Measurements from ENCODE around the gene RUNX1. TPM values are rescaled to one million over a fixed set of nuclear protein-coding genes. Genes with fewer than 3 reads are reported as not detected.

RUNX1 gene
- total RNA-seq, 2 donors from 2014 or later = 3.8 to 7.6 TPM

DNA sequence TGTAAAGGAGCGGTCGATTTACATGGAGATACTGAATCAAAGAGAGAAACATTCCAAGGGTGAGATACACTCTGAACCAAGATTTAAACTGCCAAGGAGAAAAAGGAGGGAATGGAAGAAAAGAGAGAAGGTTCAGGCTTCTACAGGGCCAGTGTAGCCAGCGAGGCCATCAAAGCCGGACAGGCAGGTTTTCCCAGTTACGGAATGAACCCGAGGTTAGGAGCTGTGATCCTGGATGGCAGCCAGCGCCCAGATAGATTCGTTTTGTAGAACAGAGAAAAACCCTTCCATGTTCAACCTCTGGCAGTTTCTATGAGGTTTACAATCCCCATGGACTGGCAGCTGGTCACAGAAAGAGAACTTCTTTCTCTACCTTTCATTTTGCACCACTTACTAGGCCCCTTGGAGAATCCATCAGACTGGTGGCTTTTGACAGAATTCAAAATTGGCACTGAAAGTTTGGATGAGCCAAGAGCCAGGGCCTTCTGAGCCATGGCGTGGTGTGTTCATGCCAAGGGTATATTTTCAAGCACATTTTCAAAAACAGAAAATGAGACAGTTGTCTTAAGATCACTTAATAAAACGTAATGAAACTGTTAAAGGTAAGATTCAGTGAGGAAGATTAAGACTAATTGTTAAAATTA is 171.5 kb downstream of the RUNX1 start:
- H3K27ac ChIP-seq = no peak overlapping the region
- H3K27me3 ChIP-seq = no peaks in the 10 kb centered on the region
- TF ChIP-seq, protein P1, sequence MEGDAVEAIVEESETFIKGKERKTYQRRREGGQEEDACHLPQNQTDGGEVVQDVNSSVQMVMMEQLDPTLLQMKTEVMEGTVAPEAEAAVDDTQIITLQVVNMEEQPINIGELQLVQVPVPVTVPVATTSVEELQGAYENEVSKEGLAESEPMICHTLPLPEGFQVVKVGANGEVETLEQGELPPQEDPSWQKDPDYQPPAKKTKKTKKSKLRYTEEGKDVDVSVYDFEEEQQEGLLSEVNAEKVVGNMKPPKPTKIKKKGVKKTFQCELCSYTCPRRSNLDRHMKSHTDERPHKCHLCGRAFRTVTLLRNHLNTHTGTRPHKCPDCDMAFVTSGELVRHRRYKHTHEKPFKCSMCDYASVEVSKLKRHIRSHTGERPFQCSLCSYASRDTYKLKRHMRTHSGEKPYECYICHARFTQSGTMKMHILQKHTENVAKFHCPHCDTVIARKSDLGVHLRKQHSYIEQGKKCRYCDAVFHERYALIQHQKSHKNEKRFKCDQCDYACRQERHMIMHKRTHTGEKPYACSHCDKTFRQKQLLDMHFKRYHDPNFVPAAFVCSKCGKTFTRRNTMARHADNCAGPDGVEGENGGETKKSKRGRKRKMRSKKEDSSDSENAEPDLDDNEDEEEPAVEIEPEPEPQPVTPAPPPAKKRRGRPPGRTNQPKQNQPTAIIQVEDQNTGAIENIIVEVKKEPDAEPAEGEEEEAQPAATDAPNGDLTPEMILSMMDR (IDR thresholded peaks at IDR 0.05) = no peak
- DNase-seq (ENCODE audit: low spot score) = peak; percentile 56
- H3K9me3 ChIP-seq = no peaks in the 10 kb centered on the region
- peaks cover 3% of the 10 kb centered on the region for H3K36me3 ChIP-seq
- no peaks in the 10 kb centered on the region for H3K4me1 ChIP-seq
- no peak overlapping the region for H3K4me3 ChIP-seq

- Histone ChIP-seq H3K9me3 (no peaks in the 10 kb centered on the region), H3K27me3 (no peaks in the 10 kb centered on the region), H3K36me3 (peaks cover 10% of the 10 kb centered on the region), H3K27ac (no peak overlapping the region), H3K4me1 (no peaks in the 10 kb centered on the region), H3K4me3 (no peak overlapping the region)
- TF ChIP-seq, protein P1 (IDR thresholded peaks at IDR 0.05) = no peak
- DNase-seq (ENCODE audit: low spot score) = no peak
These were observed 173.3 kb downstream of the RUNX1 start for GRCh38 chr21:34875830-34876229.

DNA sequence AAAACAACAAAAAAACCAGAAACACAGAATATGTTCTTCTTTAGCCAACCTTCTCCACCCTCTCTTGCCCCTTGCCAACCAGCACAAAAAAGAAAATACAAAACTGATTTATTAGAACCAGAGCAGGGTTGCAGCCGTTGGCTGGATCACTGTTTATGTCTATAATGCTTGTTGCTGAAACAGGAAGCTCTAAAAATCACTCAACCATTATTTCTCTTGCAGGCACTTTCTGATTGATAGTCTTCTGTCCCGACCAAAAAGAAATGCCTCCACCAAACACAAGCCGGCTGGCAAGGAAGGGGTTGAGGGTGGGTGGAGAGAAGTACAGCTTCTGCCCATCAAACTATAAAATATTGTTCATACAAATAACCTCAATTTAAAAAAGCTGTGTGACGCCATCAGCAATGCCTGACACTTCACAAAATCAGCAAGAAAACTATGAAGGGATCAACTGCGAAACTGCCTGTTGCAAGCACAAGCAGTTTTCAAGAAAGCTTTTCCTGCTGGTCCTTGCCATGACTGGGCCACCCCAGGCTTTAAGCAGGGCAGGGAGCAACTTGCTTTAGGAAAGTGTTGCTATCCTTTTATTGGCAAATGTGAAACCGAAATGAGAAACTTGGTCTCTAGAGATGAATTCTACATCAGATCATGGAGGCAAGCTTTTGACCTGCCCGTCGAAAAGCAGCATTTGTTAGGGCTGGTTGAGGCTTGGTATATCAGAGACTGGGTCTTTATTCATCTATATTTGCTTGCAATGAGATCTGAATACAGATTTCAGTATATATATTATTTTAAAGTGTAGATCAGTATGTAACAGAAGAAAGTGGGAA is 174.2 kb downstream of the RUNX1 start:
- Histone ChIP-seq H3K27me3 (no peaks in the 10 kb centered on the region), H3K4me3 (no peak overlapping the region), H3K27ac (no peak overlapping the region), H3K4me1 (no peaks in the 10 kb centered on the region), H3K36me3 (peaks cover 6% of the 10 kb centered on the region), H3K9me3 (no peaks in the 10 kb centered on the region)
- TF ChIP-seq, protein P1 (IDR thresholded peaks at IDR 0.05) = no peak
- no peak for DNase-seq (ENCODE audit: low spot score)

- no peaks in the 10 kb centered on the region for H3K27me3 ChIP-seq
- no peaks in the 10 kb centered on the region for H3K4me1 ChIP-seq
- no peaks in the 10 kb centered on the region for H3K9me3 ChIP-seq
- H3K4me3 ChIP-seq = no peak overlapping the region
- H3K27ac ChIP-seq = no peak overlapping the region
- peak; percentile 21 for DNase-seq (ENCODE audit: low spot score)
- TF ChIP-seq, protein P1 (IDR thresholded peaks at IDR 0.05) = no peak
- H3K36me3 ChIP-seq = peaks cover 6% of the 10 kb centered on the region
These were observed 177.8 kb downstream of the RUNX1 start for GRCh38 chr21:34871026-34871908.

DNA sequence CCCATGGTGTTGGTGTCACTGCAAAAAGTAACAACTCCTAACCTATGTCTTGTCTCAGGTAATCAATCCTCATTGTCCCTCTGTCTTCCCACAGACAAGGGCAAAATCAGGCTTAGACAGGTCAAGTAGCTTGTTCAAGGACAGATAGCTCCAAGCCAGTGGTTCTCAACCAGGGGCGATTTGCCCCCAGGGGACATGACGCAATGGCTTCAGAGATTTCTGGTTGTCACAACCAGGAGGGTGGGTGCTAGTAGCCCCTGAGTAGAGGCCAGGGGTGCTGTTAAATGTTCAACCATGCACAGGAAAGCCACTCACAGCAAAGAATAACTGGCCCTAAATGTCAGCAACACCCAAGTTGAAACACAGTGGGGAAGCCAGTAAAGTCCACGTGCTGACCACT is 178.9 kb downstream of the RUNX1 start:
- no peaks in the 10 kb centered on the region for H3K4me1 ChIP-seq
- H3K36me3 ChIP-seq = peaks cover 6% of the 10 kb centered on the region
- DNase-seq (ENCODE audit: low spot score) = peak; percentile 26
- TF ChIP-seq, protein P1 (IDR thresholded peaks at IDR 0.05) = no peak
- no peak overlapping the region for H3K27ac ChIP-seq
- H3K4me3 ChIP-seq = no peak overlapping the region
- H3K27me3 ChIP-seq = no peaks in the 10 kb centered on the region
- no peaks in the 10 kb centered on the region for H3K9me3 ChIP-seq

All from right atrium auricular region (tissue), 2 donors.